H1 (cell line): ENCODE measurements around the gene TLE4. TPM values are rescaled to one million over a fixed set of nuclear protein-coding genes. Genes with fewer than 3 reads are reported as not detected.

Experiments used
- CTCF ChIA-PET: fragments of 300-600 bp; sonication (Branson Sonifier 250); formaldehyde crosslinking; loops from one replicate; lab custom pipeline; 2021; ENCODE audit not compliant: partially characterized antibody; lab: Charles Lee
- POLR2A ChIA-PET: fragments of 300-600 bp; sonication (Branson Sonifier 250); formaldehyde crosslinking; loops from one replicate; lab custom pipeline; 2021; ENCODE audit warnings: inconsistent platforms; ENCODE audit not compliant: partially characterized antibody; lab: Charles Lee
- DNase-seq, 2 experiments: peaks; one replicate each; pipeline versions ENCODE4 v3.0.0 to v3.0.0-alpha.2; 2010 to 2022; ENCODE audit warnings: low spot score in 2 of 2, low read depth in 1 of 2, mixed read lengths in 1 of 2
- FAIRE-seq: peaks from 2 replicates; lab custom pipeline; 2011; peaks lifted over from hg19 to GRCh38; lab: Jason Lieb, UNC
- H2AFZ ChIP-seq: 2 replicates; pipeline ENCODE4 v1.8.1; 2012; ENCODE audit warnings: low read length, inconsistent platforms
- H2AK5ac ChIP-seq: 2 replicates; pipeline ENCODE4 v1.6.1; 2013; ENCODE audit warnings: low read depth, low read length
- H2BK120ac ChIP-seq: replicated peaks from 2 replicates; pipeline ENCODE3; 2013; ENCODE audit warnings: low read depth, low read length, inconsistent platforms
- H2BK12ac ChIP-seq: 2 replicates; pipeline ENCODE4 v1.6.1; 2013; ENCODE audit warnings: low read depth, low read length
- H2BK15ac ChIP-seq: 2 replicates; pipeline ENCODE4 v1.6.1; 2013; ENCODE audit warnings: low read length
- H2BK20ac ChIP-seq: 2 replicates; pipeline ENCODE4 v1.6.1; 2013; ENCODE audit warnings: low read length
- H2BK5ac ChIP-seq: 2 replicates; pipeline ENCODE4 v1.6.1; 2013; ENCODE audit warnings: low read depth, low read length
- H3K14ac ChIP-seq: 2 replicates; pipeline ENCODE4 v1.6.1; 2013; ENCODE audit warnings: inconsistent platforms; ENCODE audit not compliant: insufficient read length
- H3K18ac ChIP-seq: 2 replicates; pipeline ENCODE4 v1.6.1; 2013; ENCODE audit warnings: low read length; ENCODE audit errors: extremely low read depth
- H3K23ac ChIP-seq: 2 replicates; pipeline ENCODE4 v1.6.1; 2013; ENCODE audit warnings: inconsistent platforms; ENCODE audit not compliant: insufficient read length
- H3K23me2 ChIP-seq: 2 replicates; pipeline ENCODE4 v1.6.1; 2013; ENCODE audit warnings: low read depth, low read length
- H3K27ac ChIP-seq: 2 replicates; pipeline ENCODE4 v1.6.1; 2011; ENCODE audit warnings: low read depth, low read length, inconsistent platforms
- H3K27me3 ChIP-seq, 4 experiments: replicated peaks in 1 of 4; 1 replicate in 1 of 4; 2 replicates in 3 of 4; pipeline versions ENCODE4 v1.6.1 to v1.8.1; 2011 to 2013; ENCODE audit warnings: low read length in 3 of 4, mild to moderate bottlenecking in 3 of 4, inconsistent platforms in 2 of 4, mixed read lengths in 2 of 4, moderate library complexity in 1 of 4; ENCODE audit not compliant: control insufficient read depth in 3 of 4, insufficient read depth in 3 of 4; ENCODE audit errors: extremely low read depth in 1 of 4
- H3K36me3 ChIP-seq, 4 experiments: 2 replicates each; pipeline versions ENCODE4 v1.6.1 to v1.8.1; 2011 to 2013; ENCODE audit warnings: mild to moderate bottlenecking in 4 of 4, low read length in 3 of 4, moderate library complexity in 2 of 4, control low read depth in 1 of 4, inconsistent platforms in 1 of 4; ENCODE audit not compliant: insufficient read depth in 4 of 4, control insufficient read depth in 2 of 4
- H3K4ac ChIP-seq: replicated peaks from 2 replicates; pipeline ENCODE3; 2013; ENCODE audit warnings: low read length, low read depth, mixed read lengths, inconsistent platforms; ENCODE audit not compliant: insufficient read length
- H3K4me1 ChIP-seq, 4 experiments: replicated peaks in 1 of 4; 1 replicate in 1 of 4; 2 replicates in 3 of 4; pipeline versions ENCODE4 v1.6.1 to v1.8.1; 2011 to 2013; ENCODE audit warnings: low read length in 3 of 4, inconsistent platforms in 2 of 4, mixed read lengths in 1 of 4; ENCODE audit not compliant: insufficient read depth in 4 of 4, control insufficient read depth in 3 of 4
- H3K4me2 ChIP-seq, 2 experiments: 2 replicates each; pipeline versions ENCODE4 v1.6.1 to v1.8.1; 2011 to 2013; ENCODE audit warnings: low read depth in 2 of 2, low read length in 2 of 2, control low read depth in 1 of 2, inconsistent platforms in 1 of 2, mild to moderate bottlenecking in 1 of 2; ENCODE audit not compliant: insufficient read depth in 1 of 2
- H3K4me3 ChIP-seq, 4 experiments: fragments of 200-600, 300-600 bp in 1 of 4; sonication (generic), shearing (Covaris generic), sonication (Bioruptor Twin) in 1 of 4; 2 replicates each; pipeline versions ENCODE4 v1.5.1 to v1.8.1; 2011 to 2016; ENCODE audit warnings: low read length in 4 of 4, low read depth in 3 of 4, control low read depth in 2 of 4, inconsistent platforms in 2 of 4, mild to moderate bottlenecking in 2 of 4, mixed read lengths in 1 of 4, moderate library complexity in 1 of 4; ENCODE audit not compliant: insufficient read depth in 2 of 4; ENCODE audit errors: extremely low read depth in 1 of 4
- H3K56ac ChIP-seq: replicated peaks from 2 replicates; pipeline ENCODE3; 2013; ENCODE audit warnings: low read depth, mild to moderate bottlenecking, mixed read lengths, low read length, inconsistent platforms; ENCODE audit not compliant: insufficient read length
- H3K79me1 ChIP-seq: 2 replicates; pipeline ENCODE4 v1.6.1; 2013; ENCODE audit warnings: low read depth, low read length, control low read depth
- H3K79me2 ChIP-seq, 2 experiments: 2 replicates each; pipeline versions ENCODE4 v1.6.1 to v1.8.1; 2012 to 2013; ENCODE audit warnings: low read length in 2 of 2, mild to moderate bottlenecking in 2 of 2, inconsistent platforms in 1 of 2; ENCODE audit not compliant: insufficient read depth in 2 of 2, control insufficient read depth in 1 of 2
- H3K9ac ChIP-seq, 4 experiments: replicated peaks in 1 of 4; 1 replicate in 1 of 4; 2 replicates in 3 of 4; pipeline versions ENCODE4 v1.6.1 to v1.8.1; 2011 to 2013; ENCODE audit warnings: low read depth in 3 of 4, low read length in 3 of 4, control low read depth in 2 of 4, mild to moderate bottlenecking in 2 of 4, moderate library complexity in 2 of 4, inconsistent platforms in 1 of 4; ENCODE audit errors: extremely low read depth in 1 of 4
- H3K9me3 ChIP-seq, 2 experiments: 2 replicates each; pipeline versions ENCODE4 v1.6.1 to v1.8.1; 2012 to 2013; ENCODE audit warnings: mild to moderate bottlenecking in 2 of 2, moderate library complexity in 2 of 2, control low read depth in 1 of 2, inconsistent platforms in 1 of 2, low read depth in 1 of 2, low read length in 1 of 2, mixed read lengths in 1 of 2; ENCODE audit not compliant: insufficient read depth in 2 of 2
- H4K20me1 ChIP-seq, 2 experiments: replicated peaks in 1 of 2; 2 replicates each; pipeline versions ENCODE3 to v1.8.1; 2011 to 2013; ENCODE audit warnings: inconsistent platforms in 2 of 2, low read length in 2 of 2, mild to moderate bottlenecking in 1 of 2; ENCODE audit not compliant: insufficient read depth in 2 of 2, control insufficient read depth in 1 of 2
- H4K5ac ChIP-seq: 2 replicates; pipeline ENCODE4 v1.6.1; 2013; ENCODE audit warnings: low read length, low read depth, mixed read lengths, inconsistent platforms; ENCODE audit not compliant: insufficient read length
- H4K8ac ChIP-seq: 2 replicates; pipeline ENCODE4 v1.8.0; 2013; ENCODE audit warnings: mild to moderate bottlenecking, moderate library complexity, low read length, inconsistent platforms; ENCODE audit not compliant: insufficient read depth; ENCODE audit errors: extremely low read depth
- H4K91ac ChIP-seq: replicated peaks from 2 replicates; pipeline ENCODE3; 2013; ENCODE audit warnings: low read length, mixed read lengths, inconsistent platforms; ENCODE audit not compliant: insufficient read length
- BCL11A ChIP-seq, 2 experiments: IDR thresholded peaks; one replicate each; pipeline ENCODE4 v1.6.1; 2011; ENCODE audit warnings: low read depth in 2 of 2, low read length in 2 of 2, mild to moderate bottlenecking in 2 of 2
- CBX8 ChIP-seq: fragments of 300-800, 300-1000 bp; sonication (generic); IDR thresholded peaks from 2 replicates; pipeline ENCODE4 v1.7.1; 2016; ENCODE audit warnings: low read depth, low read length, borderline replicate concordance
- CHD2 ChIP-seq: IDR thresholded peaks from 2 replicates; pipeline ENCODE4 v1.6.1; 2012; ENCODE audit warnings: low read length, improper control_type of control experiment
- HDAC6 ChIP-seq: IDR thresholded peaks from one replicate; pipeline ENCODE4 v1.7.1; 2012; ENCODE audit warnings: low read depth, mild to moderate bottlenecking, inconsistent platforms, low read length, moderate library complexity
- JUN ChIP-seq: IDR thresholded peaks from 2 replicates; pipeline ENCODE4 v1.6.1; 2011; ENCODE audit warnings: low read depth, mild to moderate bottlenecking, improper control_type of control experiment, low read length
- KDM5A ChIP-seq: fragments of 200-600 bp; IDR thresholded peaks from 2 replicates; pipeline ENCODE4 v1.7.1; 2012; ENCODE audit warnings: mild to moderate bottlenecking, low read length, inconsistent platforms, mixed read lengths
- PHF8 ChIP-seq: fragments of 200-600 bp; sonication (generic); conservative IDR thresholded peaks from 2 replicates; pipeline ENCODE4 v1.7.1; 2012; ENCODE audit warnings: low read depth, mild to moderate bottlenecking, inconsistent platforms, low read length, moderate library complexity
- SP4 ChIP-seq: IDR thresholded peaks from 2 replicates; pipeline ENCODE4 v1.6.1; 2012; ENCODE audit warnings: low read length, inconsistent platforms
- SRF ChIP-seq: IDR thresholded peaks from 2 replicates; pipeline ENCODE4 v1.6.1; 2011; ENCODE audit warnings: mild to moderate bottlenecking, low read depth, low read length, moderate library complexity
- TAF7 ChIP-seq: optimal IDR thresholded peaks from 2 replicates; pipeline ENCODE3; 2011; ENCODE audit warnings: low read depth, mild to moderate bottlenecking, inconsistent platforms, low read length, moderate library complexity, borderline replicate concordance
- polyA plus RNA-seq, 7 experiments: library from polyadenylated mRNA; depleted of rRNA in 3 of 7; stranded (reverse) in 5 of 7; unstranded in 2 of 7; fragments of >200 nt in 5 of 7; fragments of 200-250 nt in 2 of 7; gene quantifications; 1 replicate in 5 of 7; 2 replicates in 1 of 7; 4 replicates in 1 of 7; pipeline versions ENCODE4 v1.2.1 to v1.2.3, GENCODE V29; 2011 to 2013; ENCODE audit warnings: missing spikeins in 2 of 7, mixed read lengths in 2 of 7
- total RNA-seq: library from RNA; stranded (reverse); fragmentation: NEBNext Ultra II Directional; extraction: Animal tissue kit (Norgen Biotek cat#: 25700); gene quantifications from 2 replicates; pipeline ENCODE4 v1.2.1, GENCODE V29; 2021

The TLE4 gene
- total and polyA plus RNA-seq, 2 of the 8 experiments (the other 6 are each of a cell fraction or from before 2014, with no cell fraction given) = 32.4 to 36.9 TPM

- no peaks in the 10 kb centered on the region for H3K79me1 ChIP-seq
- H3K23ac ChIP-seq = no peak overlapping the region
- no peak for DNase-seq
- H2BK120ac ChIP-seq = no peak overlapping the region
- FAIRE-seq = no peak
- H4K5ac ChIP-seq = no peak overlapping the region
- POLR2A ChIA-PET = no interaction called here
- H3K9ac ChIP-seq = no peak overlapping the region
- CTCF ChIA-PET = no interaction called here
- no peak overlapping the region for H3K14ac ChIP-seq
- H2AK5ac ChIP-seq = no peak overlapping the region
- H4K8ac ChIP-seq = no peak overlapping the region
- H3K27ac ChIP-seq = no peak overlapping the region
- TF ChIP-seq HDAC6 (no peak), SP4 (no peak), SRF (no peak), CHD2 (no peak), TAF7 (no peak), JUN (no peak), KDM5A (no peak), PHF8 (no peak), CBX8 (no peak), BCL11A (IDR thresholded peaks at IDR 0.05; ENCODE audit: low read depth in 2 of 2, low read length in 2 of 2) (no peak)
- no peak overlapping the region for H3K4me3 ChIP-seq
- peaks cover 2% of the 10 kb centered on the region; the same call in 1 of the 2 replicates for H3K23me2 ChIP-seq
- no peak overlapping the region for H3K56ac ChIP-seq
- peaks cover 0 to 5% (median 0%) of the 10 kb centered on the region in 4 experiments; a peak in 2 of 7 replicates for H3K4me1 ChIP-seq
- H4K91ac ChIP-seq = no peak overlapping the region
- H3K27me3 ChIP-seq = no peaks in the 10 kb centered on the region
- H3K36me3 ChIP-seq = no peaks in the 10 kb centered on the region; a peak in 1 of 8 replicates
- H3K4ac ChIP-seq = no peak overlapping the region
- no peaks in the 10 kb centered on the region for H4K20me1 ChIP-seq
- H2BK20ac ChIP-seq = no peak overlapping the region
- no peak overlapping the region for H3K4me2 ChIP-seq
- H2BK5ac ChIP-seq = no peak overlapping the region
- H2AFZ ChIP-seq = no peak overlapping the region
- no peak overlapping the region for H2BK15ac ChIP-seq
- H3K18ac ChIP-seq = no peak overlapping the region
- H3K9me3 ChIP-seq = no peaks in the 10 kb centered on the region
- H2BK12ac ChIP-seq = no peak overlapping the region
- H3K79me2 ChIP-seq = no peaks in the 10 kb centered on the region
These were observed 109.8 kb downstream of the TLE4 start for GRCh38 chr9:79681576-79681975.
